ENCODE measurements around the gene SWSAP1. TPM values are rescaled to one million over a fixed set of nuclear protein-coding genes. Genes with fewer than 3 reads are reported as not detected.
A peak's percentile ranks its signal among the peaks of the same experiment; 100 is the strongest.
"Not testable (repeated sequence)": the region's sequence is repeated elsewhere in the genome, so short reads cannot be mapped to it uniquely, and the experiment has no call there.

SWSAP1 gene
- total RNA-seq, 2 donors from 2014 or later, result 2.2 to 2.8 TPM

DNA sequence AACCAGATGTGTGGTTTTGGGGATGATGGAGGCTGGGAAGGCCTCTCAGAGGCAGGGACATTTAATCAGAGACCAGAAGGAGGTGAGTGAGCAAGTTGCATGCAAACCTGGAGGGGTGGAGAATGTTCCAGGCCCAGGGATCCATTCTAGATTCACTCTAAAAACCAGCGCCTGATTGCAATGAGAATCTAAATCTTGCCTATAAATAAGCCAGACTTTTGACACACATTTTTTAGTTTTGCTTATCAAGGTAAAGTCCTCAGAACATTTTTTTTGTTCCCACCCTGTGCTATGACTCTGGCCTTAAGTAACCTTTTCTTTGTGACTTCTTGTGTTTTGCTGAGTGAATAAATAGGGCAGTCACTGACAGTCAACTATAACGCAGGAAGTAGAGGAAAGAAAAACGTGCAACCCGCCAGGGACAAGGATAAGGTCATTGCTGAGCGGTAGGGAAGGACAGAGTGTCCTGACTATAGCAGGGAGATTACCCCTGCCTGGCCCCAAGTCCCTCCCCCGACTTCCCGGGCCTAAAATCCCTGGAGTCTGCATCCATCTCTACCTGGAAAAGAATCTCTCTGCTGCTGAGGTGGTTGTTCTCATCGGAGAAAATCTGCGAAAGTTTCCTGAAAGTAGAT, 30.2 kb downstream of the SWSAP1 start:
- Histone ChIP-seq H3K4me3 (ENCODE audit: low read length) (no peak overlapping the region), H3K27ac (ENCODE audit: low read depth, low read length) (no peak overlapping the region), H3K4me1 (ENCODE audit: control insufficient read depth, insufficient read depth, low read length) (no peaks in the 10 kb centered on the region), H3K9me3 (ENCODE audit: control insufficient read depth, low read length) (no peaks in the 10 kb centered on the region), H3K9ac (ENCODE audit: extremely low read depth, low read length, poor library complexity, severe bottlenecking) (no peak overlapping the region), H3K36me3 (ENCODE audit: control insufficient read depth, insufficient read depth, low read length) (peaks cover 4% of the 10 kb centered on the region), H3K27me3 (ENCODE audit: control insufficient read depth, insufficient read depth, low read length, poor library complexity, severe bottlenecking) (no peaks in the 10 kb centered on the region)
- Mint-ChIP-seq H3K27ac (peak overlapping the region; percentile 44), H3K9me3 (no peaks in the 10 kb centered on the region), H3K27me3 (ENCODE audit: insufficient read depth) (no peaks in the 10 kb centered on the region), H3K36me3 (ENCODE audit: low read depth) (peaks cover 53% of the 10 kb centered on the region), H3K4me3 (no peak overlapping the region), H3K4me1 (no peaks in the 10 kb centered on the region)
- no peak for DNase-seq
- TF ChIP-seq CTCF (conservative IDR thresholded peaks at IDR 0.05), result no peak
- 75 to 83% methylated on average over 7 to 9 of the region's 9 CpGs for WGBS, 2 experiments (ENCODE audit: insufficient coverage in 1 of 2, insufficient read length in 1 of 2)

DNA sequence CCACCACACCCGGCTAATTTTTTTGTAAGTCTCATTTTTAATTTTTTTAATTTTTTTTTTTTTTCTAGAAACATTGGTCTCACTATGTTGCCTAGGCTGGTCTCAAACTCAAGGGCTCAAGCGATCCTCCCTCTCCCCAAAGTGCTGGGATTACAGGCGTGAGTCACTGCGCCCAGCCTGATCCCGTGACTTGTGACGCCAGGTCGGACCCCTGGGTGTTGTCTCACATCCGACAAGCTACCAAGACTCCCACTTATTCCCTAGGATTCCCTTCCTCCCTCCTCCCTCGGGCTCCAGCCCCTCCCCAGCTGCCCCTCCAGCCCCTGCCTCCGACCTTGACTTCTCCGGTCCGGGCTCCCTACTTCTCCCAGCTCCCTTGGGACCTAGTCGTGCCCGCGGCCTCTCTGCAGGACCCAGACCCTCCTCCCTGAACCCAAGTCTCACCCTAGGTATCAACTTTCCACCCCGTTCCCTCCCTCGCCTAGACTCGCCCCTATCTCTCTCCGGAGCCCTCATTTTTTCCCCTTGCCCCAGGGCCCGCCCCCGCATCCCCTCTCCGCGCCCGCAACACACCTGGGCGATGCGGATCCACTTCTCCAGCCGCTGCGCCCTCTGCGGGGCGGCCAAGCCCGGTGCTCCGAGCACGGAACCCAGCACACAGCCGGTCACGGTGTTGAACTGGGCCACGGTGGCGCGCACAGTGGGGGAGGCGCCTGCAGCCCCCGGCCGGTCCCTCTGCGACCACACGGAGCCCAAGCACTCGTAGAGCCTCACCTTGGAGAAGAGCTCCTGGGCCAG, 31.6 kb downstream of the SWSAP1 start:
- Mint-ChIP-seq H3K4me3 (no peak overlapping the region), H3K27me3 (ENCODE audit: insufficient read depth) (no peaks in the 10 kb centered on the region), H3K4me1 (no peaks in the 10 kb centered on the region), H3K27ac (no peak overlapping the region), H3K9me3 (no peaks in the 10 kb centered on the region), H3K36me3 (ENCODE audit: low read depth) (peaks cover 50% of the 10 kb centered on the region)
- no peaks in the 10 kb centered on the region for H3K27me3 ChIP-seq (ENCODE audit: control insufficient read depth, insufficient read depth, low read length, poor library complexity, severe bottlenecking)
- 50 to 76% methylated on average over 14 to 44 of the region's 44 CpGs for WGBS, 2 experiments (ENCODE audit: insufficient coverage in 1 of 2, insufficient read length in 1 of 2)
- H3K4me1 ChIP-seq (ENCODE audit: control insufficient read depth, insufficient read depth, low read length), result no peaks in the 10 kb centered on the region
- peak; percentile 62 for TF ChIP-seq CTCF (conservative IDR thresholded peaks at IDR 0.05)
- H3K9ac ChIP-seq (ENCODE audit: extremely low read depth, low read length, poor library complexity, severe bottlenecking), result no peak overlapping the region
- no peak overlapping the region for H3K27ac ChIP-seq (ENCODE audit: low read depth, low read length)
- peak; percentile 88 for DNase-seq
- no peaks in the 10 kb centered on the region for H3K9me3 ChIP-seq (ENCODE audit: control insufficient read depth, low read length)
- no peak overlapping the region for H3K4me3 ChIP-seq (ENCODE audit: low read length)
- H3K36me3 ChIP-seq (ENCODE audit: control insufficient read depth, insufficient read depth, low read length), result peaks cover 4% of the 10 kb centered on the region

GRCh38 chr19:11406703-11407236, 32.3 kb downstream of the SWSAP1 start:
- H3K27me3 ChIP-seq (ENCODE audit: control insufficient read depth, insufficient read depth, low read length, poor library complexity, severe bottlenecking); H3K4me3 ChIP-seq (ENCODE audit: low read length); H3K36me3 ChIP-seq (ENCODE audit: control insufficient read depth, insufficient read depth, low read length); H3K4me3 Mint-ChIP-seq; DNase-seq; H3K4me1 ChIP-seq (ENCODE audit: control insufficient read depth, insufficient read depth, low read length); H3K27me3 Mint-ChIP-seq (ENCODE audit: insufficient read depth); H3K4me1 Mint-ChIP-seq; H3K9ac ChIP-seq (ENCODE audit: extremely low read depth, low read length, poor library complexity, severe bottlenecking); H3K9me3 Mint-ChIP-seq; H3K27ac ChIP-seq (ENCODE audit: low read depth, low read length); H3K27ac Mint-ChIP-seq; H3K9me3 ChIP-seq (ENCODE audit: control insufficient read depth, low read length): not testable (repeated sequence)
- WGBS, 2 experiments (ENCODE audit: insufficient coverage in 1 of 2, insufficient read length in 1 of 2), result 89 to 94% methylated on average over 11 to 12 of the region's 12 CpGs
- H3K36me3 Mint-ChIP-seq (ENCODE audit: low read depth), result peaks cover 51% of the 10 kb centered on the region
